Measurements from ENCODE around the gene CYB5RL. TPM values are rescaled to one million over a fixed set of nuclear protein-coding genes. Genes with fewer than 3 reads are reported as not detected.

CYB5RL gene
- total and polyA plus RNA-seq, 2 of the 13 experiments (the other 11 are each of a cell fraction or from before 2014, with no cell fraction given): 3.7 to 5.0 TPM

GRCh38 chr1:54239035-54239383 lies 39.2 kb upstream of the CYB5RL start:
- TF ChIP-seq PCBP1 (IDR thresholded peaks at IDR 0.05; ENCODE audit: borderline replicate concordance, low read depth, low read length) (no peak), ZNF678 (CRISPR knock-in tag; IDR thresholded peaks at IDR 0.05) (no peak), ZNF556 (CRISPR knock-in tag; IDR thresholded peaks at IDR 0.05; ENCODE audit: borderline replicate concordance) (no peak), ZSCAN29 (CRISPR knock-in tag; conservative IDR thresholded peaks at IDR 0.05) (no peak), ESRRA (CRISPR knock-in tag; IDR thresholded peaks at IDR 0.05; ENCODE audit: low read depth) (no peak), ZNF232 (CRISPR knock-in tag; IDR thresholded peaks at IDR 0.05; ENCODE audit: borderline replicate concordance) (no peak), ELF3 (CRISPR knock-in tag; IDR thresholded peaks at IDR 0.05) (no peak), GRHL1 (CRISPR knock-in tag; conservative IDR thresholded peaks at IDR 0.05) (no peak)
- H3K27me3 ChIP-seq (ENCODE audit: control insufficient read depth in 1 of 2, insufficient read depth in 2 of 2, low read length in 2 of 2): no peaks in the 10 kb centered on the region
- no peak overlapping the region for H3K4me3 ChIP-seq (replicated peaks in 1 of 3; ENCODE audit: insufficient read depth in 1 of 3, low read depth in 2 of 3, low read length in 3 of 3)
- no peak overlapping the region for H2AFZ ChIP-seq (ENCODE audit: low read length)
- in situ Hi-C loops (cut with HindIII; ENCODE audit: extremely low pct_ligation_motif_present, low pct_unique_long_range_greater_than_20kb) (no loop called here), intact Hi-C loops (cut with micrococcal nuclease; ENCODE audit: unreplicated experiment) (no loop called here)
- no peaks in the 10 kb centered on the region for H3K9me3 ChIP-seq (ENCODE audit: low read length)
- ChIA-PET CTCF (ENCODE audit: low intra/inter-chr PET ratio, low total read pairs) (no interaction called here), POLR2A (no interaction called here)
- ATAC-seq: no peak
- no peak overlapping the region for H3K4me2 ChIP-seq (ENCODE audit: low read depth, low read length)
- WGBS (ENCODE audit: low lambda C conversion rate): over 99% methylated on average over 5 of the region's 5 CpGs
- no peak overlapping the region for H3K27ac ChIP-seq (ENCODE audit: extremely low read length, insufficient read depth, low read length)
- H4K20me1 ChIP-seq (ENCODE audit: insufficient read depth, low read length): no peaks in the 10 kb centered on the region
- no peak for FAIRE-seq
- no peak overlapping the region for H3K9ac ChIP-seq (ENCODE audit: insufficient read depth, low read depth, low read length)
- H3K79me2 ChIP-seq (ENCODE audit: insufficient read depth, low read length): no peaks in the 10 kb centered on the region
- BruUV-seq (replicated peaks): no TSS peak
- H3K4me1 ChIP-seq (ENCODE audit: insufficient read depth, low read length): peaks cover 12% of the 10 kb centered on the region
- DNase-seq (ENCODE audit: low spot score): no peak
- H3K36me3 ChIP-seq (replicated peaks in 1 of 2; ENCODE audit: control insufficient read depth in 1 of 2, insufficient read depth in 2 of 2, low read length in 2 of 2): peaks cover 15 to 22% of the 10 kb centered on the region in 2 experiments; a peak in 4 of 5 replicates
